GM12878 (cell line): ENCODE data around the gene HMGXB3. TPM values are rescaled to one million over a fixed set of nuclear protein-coding genes. Genes with fewer than 3 reads are reported as not detected.
A peak's percentile ranks its signal among the peaks of the same experiment; 100 is the strongest.

ENCODE experiments used
- ATAC-seq: fragments of 200-7000 bp; cut with Tn5 transposase; 3 replicates; pipeline ENCODE4 v1.9.1; 2020; ENCODE audit warnings: mild to moderate bottlenecking, moderate library complexity
- BruUV-seq: library from RNA; stranded (reverse); fragments of 400-500 nt; replicated peaks from 2 replicates; lab custom pipeline; 2021; lab: Mats Ljungman, UMichigan
- CTCF ChIA-PET: fragments of 300-600 bp; sonication (Branson Sonifier 250); formaldehyde crosslinking; extraction: SDS; loops from one replicate; lab custom pipeline; 2021; ENCODE audit warnings: inconsistent platforms; lab: Yijun Ruan, JAX
- POLR2A ChIA-PET: fragments of 350-600 bp; formaldehyde crosslinking; extraction: SDS; loops from one replicate; lab custom pipeline; 2021; ENCODE audit warnings: inconsistent platforms; lab: Charles Lee
- RAD21 ChIA-PET: fragments of 300-600 bp; sonication (Branson Sonifier 250); formaldehyde crosslinking; loops from one replicate; lab custom pipeline; 2023; ENCODE audit warnings: antibody characterized with exemption; ENCODE audit not compliant: unreplicated experiment; lab: Charles Lee
- SMC1A ChIA-PET: fragments of 300-600 bp; sonication (Branson Sonifier 250); formaldehyde crosslinking; loops from one replicate; lab custom pipeline; 2023; ENCODE audit not compliant: unreplicated experiment, uncharacterized antibody; lab: Charles Lee
- DNase-seq: peaks from one replicate; pipeline ENCODE4 v3.0.0-alpha.2; 2011; ENCODE audit warnings: low read depth, low spot score
- FAIRE-seq: peaks from 3 replicates; lab custom pipeline; 2011; peaks lifted over from hg19 to GRCh38; lab: Jason Lieb, UNC
- H2AFZ ChIP-seq: 2 replicates; pipeline ENCODE4 v1.6.0; 2011; ENCODE audit warnings: low read depth, low read length, control low read depth; ENCODE audit not compliant: control insufficient read depth
- H3K27ac ChIP-seq: 2 replicates; pipeline ENCODE4 v1.5.1; 2011; ENCODE audit warnings: control low read depth; ENCODE audit not compliant: control insufficient read depth, insufficient read depth
- H3K27me3 ChIP-seq, 2 experiments: replicated peaks in 1 of 2; 2 replicates each; pipeline versions ENCODE4 v1.6.0 to v1.6.1; 2011; ENCODE audit warnings: low read length in 1 of 2; ENCODE audit not compliant: control insufficient read depth in 2 of 2, insufficient read depth in 2 of 2
- H3K36me3 ChIP-seq, 2 experiments: 2 replicates each; pipeline ENCODE4 v1.5.1; 2011; ENCODE audit warnings: low read length in 1 of 2; ENCODE audit not compliant: control insufficient read depth in 2 of 2, insufficient read depth in 2 of 2
- H3K4me1 ChIP-seq: 2 replicates; pipeline ENCODE4 v1.6.1; 2011; ENCODE audit warnings: mild to moderate bottlenecking, low read length, moderate library complexity, mixed read lengths; ENCODE audit not compliant: control insufficient read depth, insufficient read depth
- H3K4me2 ChIP-seq: 2 replicates; pipeline ENCODE4 v1.6.0; 2011; ENCODE audit warnings: control low read depth; ENCODE audit not compliant: control insufficient read depth, insufficient read depth
- H3K4me3 ChIP-seq: fragments of 200-600 bp; sonication (generic); 2 replicates; pipeline ENCODE4 v1.5.1; 2016
- H3K79me2 ChIP-seq: 2 replicates; pipeline ENCODE4 v1.6.0; 2011; ENCODE audit warnings: low read length; ENCODE audit not compliant: control insufficient read depth, insufficient read depth
- H3K9ac ChIP-seq: 2 replicates; pipeline ENCODE4 v1.8.0; 2011; ENCODE audit warnings: low read length, control low read depth, mixed read lengths; ENCODE audit not compliant: control insufficient read depth, insufficient read depth
- H3K9me3 ChIP-seq: replicated peaks from 3 replicates; pipeline ENCODE4 v1.5.1; 2011; ENCODE audit warnings: mild to moderate bottlenecking, low read length; ENCODE audit not compliant: control insufficient read depth, insufficient read depth
- H4K20me1 ChIP-seq: 2 replicates; pipeline ENCODE4 v1.6.0; 2011; ENCODE audit not compliant: control insufficient read depth, insufficient read depth
- ESRRA ChIP-seq: IDR thresholded peaks from 2 replicates; pipeline ENCODE4 v1.6.1; 2012; ENCODE audit warnings: mild to moderate bottlenecking, low read length, improper control_type of control experiment
- FOXK2 ChIP-seq: fragments of 450-650 bp; IDR thresholded peaks from 2 replicates; pipeline ENCODE4 v1.6.1; 2017; ENCODE audit warnings: mild to moderate bottlenecking, moderate library complexity
- MYB ChIP-seq: fragments of 150-350 bp; IDR thresholded peaks from 2 replicates; pipeline ENCODE4 v1.6.1; 2014; ENCODE audit warnings: mild to moderate bottlenecking, low read depth, low read length, borderline replicate concordance
- NFYB ChIP-seq: IDR thresholded peaks from 2 replicates; pipeline ENCODE4 v1.6.1; 2011; ENCODE audit warnings: low read depth, mild to moderate bottlenecking, low read length, improper control_type of control experiment, moderate library complexity; ENCODE audit not compliant: insufficient read depth
- NR2F1 ChIP-seq: fragments of 450-650 bp; conservative IDR thresholded peaks from 2 replicates; pipeline ENCODE4 v1.6.1; 2017; ENCODE audit warnings: mild to moderate bottlenecking
- SP1 ChIP-seq: IDR thresholded peaks from one replicate; pipeline ENCODE4 v1.6.1; 2011; ENCODE audit warnings: low read depth, low read length
- WGBS: methylation state at CpG from one replicate; pipeline ENCODE4 v1.1.6; 2016; ENCODE audit warnings: low lambda C conversion rate; ENCODE audit not compliant: insufficient replicate concordance, insufficient coverage; ENCODE audit errors: missing lambda C conversion rate; 5-methylcytosine and 5-hydroxymethylcytosine counted together
- in situ Hi-C: fragments of 300-500 bp; cut with MboI; formaldehyde crosslinking; loops from 9 replicates; pipeline ENCODE4 v1.14.3; 2018; ENCODE audit warnings: mixed read lengths
- intact Hi-C: fragments of 100-400 bp; cut with micrococcal nuclease; formaldehyde crosslinking; loops from one replicate; pipeline ENCODE4 v1.14.2; 2022; ENCODE audit not compliant: unreplicated experiment
- polyA plus RNA-seq, 11 experiments: library from polyadenylated mRNA; depleted of rRNA in 4 of 11; unstranded in 6 of 11; stranded (reverse) in 5 of 11; fragments of >200 nt; fragmentation: Nextera tagmentation in 4 of 11; fragmentation: Illumina TruSeq in 1 of 11; extraction: Ambion mirVana in 4 of 11; extraction: Trizol in 1 of 11; gene quantifications; 1 replicate in 1 of 11; 2 replicates in 10 of 11; pipeline versions ENCODE4 v1.2.1 to v1.2.3, GENCODE V29; 2011 to 2016; ENCODE audit warnings: inconsistent platforms in 2 of 11, missing spikeins in 2 of 11, low read depth in 1 of 11
- total RNA-seq, 4 experiments: library from RNA; depleted of rRNA in 3 of 4; stranded (reverse); fragments of >200 nt in 3 of 4; fragmentation: Illumina TruSeq in 1 of 4; extraction: Trizol in 1 of 4; gene quantifications; 2 replicates each; pipeline versions ENCODE4 v1.2.1 to v1.2.3, GENCODE V29; 2013 to 2021
- TF ChIP-seq, protein P1 (sequence below): IDR thresholded peaks from 2 replicates; pipeline ENCODE4 v1.6.1; 2012; ENCODE audit warnings: low read depth, low read length, improper control_type of control experiment
- TF ChIP-seq, protein P2 (sequence below): fragments of 450-650 bp; IDR thresholded peaks from 2 replicates; pipeline ENCODE4 v1.6.1; 2017; ENCODE audit warnings: antibody characterized with exemption, mild to moderate bottlenecking, moderate library complexity
- TF ChIP-seq, protein P3 (sequence below): fragments of 450-650 bp; IDR thresholded peaks from 2 replicates; pipeline ENCODE4 v1.6.1; 2016; ENCODE audit warnings: mild to moderate bottlenecking
- TF ChIP-seq, protein P4 (sequence below): fragments of 450-650 bp; formaldehyde crosslinking; IDR thresholded peaks from 2 replicates; pipeline ENCODE4 v1.4.0; 2022; ENCODE audit warnings: mild to moderate bottlenecking, moderate library complexity

The HMGXB3 gene
- total and polyA plus RNA-seq, 10 of the 15 experiments (the other 5 are each of a cell fraction or from before 2014, with no cell fraction given) = 1.00 to 42.2 (median 28.1) TPM

DNA sequence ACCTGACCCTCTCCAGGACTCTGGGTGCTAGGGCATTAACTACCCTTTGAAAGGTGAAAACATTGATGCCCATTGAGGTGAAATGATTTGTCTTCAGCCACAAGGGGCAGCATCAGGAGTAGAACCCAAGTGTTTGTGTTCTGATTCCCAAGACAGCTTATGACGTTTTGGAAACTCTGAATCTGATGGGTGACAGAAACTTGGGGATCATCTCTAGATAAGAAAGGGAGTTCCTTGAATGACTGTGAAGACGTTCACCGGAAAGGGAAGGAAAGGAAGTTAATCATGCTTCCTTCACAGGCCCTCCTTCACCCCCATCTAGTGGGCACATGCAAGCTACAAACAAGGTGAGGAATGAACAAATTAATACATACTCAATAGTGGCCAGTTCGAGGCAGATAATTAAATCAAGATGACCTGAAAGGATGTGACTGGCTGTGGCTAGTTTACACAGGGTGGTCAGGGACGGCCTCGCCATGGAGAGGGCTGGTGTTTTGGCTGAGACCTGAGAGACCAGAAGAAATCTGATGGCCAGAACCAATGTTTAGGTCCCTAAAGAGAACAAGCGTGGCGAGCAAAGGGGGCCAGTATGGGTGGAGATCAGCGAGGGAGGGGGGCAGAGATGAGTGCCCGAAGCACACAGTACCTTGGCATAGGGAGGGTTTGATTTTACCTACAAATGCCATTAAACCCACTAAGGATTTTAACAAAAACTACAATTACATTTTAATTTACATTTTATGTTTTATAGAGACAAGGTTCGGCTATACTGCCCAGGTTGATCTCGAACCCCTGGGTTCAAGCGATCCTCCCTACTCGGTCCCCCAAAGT lies 40.9 kb upstream of the HMGXB3 start (continued):
- no peak for TF ChIP-seq NFYB

DNA sequence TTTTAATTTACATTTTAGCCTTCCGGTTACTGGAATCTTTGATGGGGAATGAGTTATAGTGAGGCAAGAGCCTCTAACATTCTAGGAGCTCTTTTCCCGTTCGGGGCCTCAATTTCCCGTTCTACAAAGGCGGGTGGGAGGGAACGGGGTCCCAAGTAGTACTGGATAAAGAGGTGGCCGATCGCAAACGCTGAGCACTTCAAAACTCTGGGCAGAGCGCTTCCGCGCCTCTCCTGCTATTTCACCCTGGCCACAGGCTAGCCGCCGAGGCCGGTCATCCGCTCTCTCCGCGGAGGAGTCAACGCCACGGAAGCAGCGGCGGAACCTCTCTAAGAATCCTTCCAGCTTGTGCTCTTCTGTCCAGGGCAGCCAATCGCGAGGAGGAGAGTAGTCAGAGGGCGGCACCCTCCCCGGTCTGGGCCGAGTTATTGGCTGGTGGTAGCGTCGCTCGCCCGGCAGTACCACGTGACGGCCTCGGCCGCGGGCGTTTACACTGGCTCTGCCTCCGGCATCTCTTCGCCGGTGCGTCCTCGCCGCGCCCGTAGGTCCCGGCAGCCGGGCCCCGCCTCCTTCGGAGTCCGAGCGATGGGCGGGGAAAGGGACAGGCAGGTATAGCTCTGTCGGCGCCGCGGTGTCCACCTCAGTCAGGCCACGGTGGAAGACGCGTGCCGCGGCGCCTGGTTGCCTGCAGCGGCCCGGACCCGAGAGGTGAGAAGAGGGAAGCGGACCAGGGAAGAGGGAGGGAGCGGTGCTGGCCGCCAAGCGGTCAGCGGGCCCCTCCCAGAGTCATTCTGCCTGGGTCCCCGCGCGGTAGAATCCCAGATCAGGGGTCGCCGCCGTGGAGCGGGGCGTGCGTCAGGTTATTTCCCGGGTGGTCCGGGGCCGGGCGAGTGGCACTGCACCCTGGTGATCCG lies 40.0 kb upstream of the HMGXB3 start, which contains the start of gene SLC26A2:
SLC26A2 (plus strand) TSS at position 487 of the 914 bp plus-strand sequence. CDS start 16,895 bp downstream, outside the sequence.
- WGBS = under 1% methylated on average over 73 of the region's 84 CpGs
- DNase-seq (peak; percentile 93), ATAC-seq (peak; percentile 98), FAIRE-seq (peak; percentile 95)
- Histone ChIP-seq H4K20me1 (no peaks in the 10 kb centered on the region), H3K36me3 (no peaks in the 10 kb centered on the region), H3K4me3 (peak within 1 kb of the TSS; percentile 67), H2AFZ (peak within 1 kb of the TSS; percentile 72), H3K4me1 (peaks cover 12% of the 10 kb centered on the region), H3K9me3 (no peaks in the 10 kb centered on the region), H3K27me3 (no peaks in the 10 kb centered on the region; a peak in 1 of 4 replicates), H3K9ac (peak within 1 kb of the TSS; percentile 78), H3K79me2 (no peaks in the 10 kb centered on the region), H3K27ac (peak within 1 kb of the TSS; percentile 70), H3K4me2 (peak within 1 kb of the TSS; percentile 87)
- in situ Hi-C loops = no loop called here
- CTCF ChIA-PET = interaction anchor here (0.7 to 6.6 kb wide), 23 partner anchors 9 to 342 kb away, joined by 3 to 59 read pairs (median 5); no protein-coding TSS in a partner anchor
- RAD21 ChIA-PET = interaction anchor here (0.6 to 4.7 kb wide), 9 partner anchors 26 to 324 kb away, joined by 3 to 53 read pairs (median 5); no protein-coding TSS in a partner anchor
- intact Hi-C loops = loop anchor here (2.0 to 10.0 kb wide), 2 partner anchors 40 to 226 kb away; partner anchors contain the start of genes HMGXB3, PPARGC1B and TIGD6
- SMC1A ChIA-PET = interaction anchor here (0.7 to 2.9 kb wide), 10 partner anchors 9 to 327 kb away, joined by 3 to 13 read pairs (median 5); no protein-coding TSS in a partner anchor
- no TSS peak for BruUV-seq
- POLR2A ChIA-PET = interaction anchor here (1.0 to 2.1 kb wide), 7 partner anchors 37 to 158 kb away, joined by 3 to 6 read pairs (median 4); partner anchors contain the start of genes HMGXB3 and TIGD6
- TF ChIP-seq NR2F1 (no peak), FOXK2 (peak; percentile 57), ESRRA (no peak), SP1 (peak; percentile 98), MYB (no peak)
- TF ChIP-seq, protein P1, sequence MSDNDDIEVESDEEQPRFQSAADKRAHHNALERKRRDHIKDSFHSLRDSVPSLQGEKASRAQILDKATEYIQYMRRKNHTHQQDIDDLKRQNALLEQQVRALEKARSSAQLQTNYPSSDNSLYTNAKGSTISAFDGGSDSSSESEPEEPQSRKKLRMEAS = peak; percentile 92
- TF ChIP-seq, protein P2, sequence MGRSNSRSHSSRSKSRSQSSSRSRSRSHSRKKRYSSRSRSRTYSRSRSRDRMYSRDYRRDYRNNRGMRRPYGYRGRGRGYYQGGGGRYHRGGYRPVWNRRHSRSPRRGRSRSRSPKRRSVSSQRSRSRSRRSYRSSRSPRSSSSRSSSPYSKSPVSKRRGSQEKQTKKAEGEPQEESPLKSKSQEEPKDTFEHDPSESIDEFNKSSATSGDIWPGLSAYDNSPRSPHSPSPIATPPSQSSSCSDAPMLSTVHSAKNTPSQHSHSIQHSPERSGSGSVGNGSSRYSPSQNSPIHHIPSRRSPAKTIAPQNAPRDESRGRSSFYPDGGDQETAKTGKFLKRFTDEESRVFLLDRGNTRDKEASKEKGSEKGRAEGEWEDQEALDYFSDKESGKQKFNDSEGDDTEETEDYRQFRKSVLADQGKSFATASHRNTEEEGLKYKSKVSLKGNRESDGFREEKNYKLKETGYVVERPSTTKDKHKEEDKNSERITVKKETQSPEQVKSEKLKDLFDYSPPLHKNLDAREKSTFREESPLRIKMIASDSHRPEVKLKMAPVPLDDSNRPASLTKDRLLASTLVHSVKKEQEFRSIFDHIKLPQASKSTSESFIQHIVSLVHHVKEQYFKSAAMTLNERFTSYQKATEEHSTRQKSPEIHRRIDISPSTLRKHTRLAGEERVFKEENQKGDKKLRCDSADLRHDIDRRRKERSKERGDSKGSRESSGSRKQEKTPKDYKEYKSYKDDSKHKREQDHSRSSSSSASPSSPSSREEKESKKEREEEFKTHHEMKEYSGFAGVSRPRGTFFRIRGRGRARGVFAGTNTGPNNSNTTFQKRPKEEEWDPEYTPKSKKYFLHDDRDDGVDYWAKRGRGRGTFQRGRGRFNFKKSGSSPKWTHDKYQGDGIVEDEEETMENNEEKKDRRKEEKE = no peak
- TF ChIP-seq, protein P3, sequence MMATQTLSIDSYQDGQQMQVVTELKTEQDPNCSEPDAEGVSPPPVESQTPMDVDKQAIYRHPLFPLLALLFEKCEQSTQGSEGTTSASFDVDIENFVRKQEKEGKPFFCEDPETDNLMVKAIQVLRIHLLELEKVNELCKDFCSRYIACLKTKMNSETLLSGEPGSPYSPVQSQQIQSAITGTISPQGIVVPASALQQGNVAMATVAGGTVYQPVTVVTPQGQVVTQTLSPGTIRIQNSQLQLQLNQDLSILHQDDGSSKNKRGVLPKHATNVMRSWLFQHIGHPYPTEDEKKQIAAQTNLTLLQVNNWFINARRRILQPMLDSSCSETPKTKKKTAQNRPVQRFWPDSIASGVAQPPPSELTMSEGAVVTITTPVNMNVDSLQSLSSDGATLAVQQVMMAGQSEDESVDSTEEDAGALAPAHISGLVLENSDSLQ = peak; percentile 100
- TF ChIP-seq, protein P4, sequence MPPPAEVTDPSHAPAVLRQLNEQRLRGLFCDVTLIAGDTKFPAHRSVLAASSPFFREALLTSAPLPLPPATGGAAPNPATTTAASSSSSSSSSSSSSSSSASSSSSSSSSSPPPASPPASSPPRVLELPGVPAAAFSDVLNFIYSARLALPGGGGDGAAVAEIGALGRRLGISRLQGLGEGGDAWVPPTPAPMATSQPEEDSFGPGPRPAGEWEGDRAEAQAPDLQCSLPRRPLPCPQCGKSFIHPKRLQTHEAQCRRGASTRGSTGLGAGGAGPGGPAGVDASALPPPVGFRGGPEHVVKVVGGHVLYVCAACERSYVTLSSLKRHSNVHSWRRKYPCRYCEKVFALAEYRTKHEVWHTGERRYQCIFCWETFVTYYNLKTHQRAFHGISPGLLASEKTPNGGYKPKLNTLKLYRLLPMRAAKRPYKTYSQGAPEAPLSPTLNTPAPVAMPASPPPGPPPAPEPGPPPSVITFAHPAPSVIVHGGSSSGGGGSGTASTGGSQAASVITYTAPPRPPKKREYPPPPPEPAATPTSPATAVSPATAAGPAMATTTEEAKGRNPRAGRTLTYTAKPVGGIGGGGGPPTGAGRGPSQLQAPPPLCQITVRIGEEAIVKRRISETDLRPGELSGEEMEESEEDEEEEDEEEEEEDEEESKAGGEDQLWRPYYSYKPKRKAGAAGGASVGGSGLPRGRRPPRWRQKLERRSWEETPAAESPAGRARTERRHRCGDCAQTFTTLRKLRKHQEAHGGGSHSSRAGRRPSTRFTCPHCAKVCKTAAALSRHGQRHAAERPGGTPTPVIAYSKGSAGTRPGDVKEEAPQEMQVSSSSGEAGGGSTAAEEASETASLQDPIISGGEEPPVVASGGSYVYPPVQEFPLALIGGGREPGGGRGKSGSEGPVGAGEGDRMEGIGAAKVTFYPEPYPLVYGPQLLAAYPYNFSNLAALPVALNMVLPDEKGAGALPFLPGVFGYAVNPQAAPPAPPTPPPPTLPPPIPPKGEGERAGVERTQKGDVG (CRISPR knock-in tag) = no peak
